Measurements from ENCODE around the gene KIZ.
A peak's percentile ranks its signal among the peaks of the same experiment; 100 is the strongest.
"Not testable (repeated sequence)": the region's sequence is repeated elsewhere in the genome, so short reads cannot be mapped to it uniquely, and the experiment has no call there.

KIZ gene

GRCh38 chr20:21230220-21230619 lies 104.3 kb downstream of the KIZ start:
- DNase-seq (ENCODE audit: low read depth in 2 of 2), result no peak

- no peak for DNase-seq (ENCODE audit: low read depth in 2 of 2)
Observed at GRCh38 chr20:21230686-21231085, 104.8 kb downstream of the KIZ start.

- no peak for DNase-seq (ENCODE audit: low read depth in 2 of 2)
Observed at GRCh38 chr20:21232546-21233280, 106.8 kb downstream of the KIZ start.

GRCh38 chr20:21234324-21234723 lies 108.4 kb downstream of the KIZ start:
- DNase-seq (ENCODE audit: low read depth in 2 of 2), result no peak

- no peak for DNase-seq (ENCODE audit: low read depth in 2 of 2)
Observed at GRCh38 chr20:21234806-21235483, 109.1 kb downstream of the KIZ start.

- peak; percentile 27 to 39 for DNase-seq (ENCODE audit: low read depth in 2 of 2)
Observed at GRCh38 chr20:21235484-21236445, 109.9 kb downstream of the KIZ start.

- no peak for DNase-seq (ENCODE audit: low read depth in 2 of 2)
Observed at GRCh38 chr20:21237956-21238799, 112.3 kb downstream of the KIZ start.

GRCh38 chr20:21238818-21239536 lies 113.1 kb downstream of the KIZ start:
- no peak for DNase-seq (ENCODE audit: low read depth in 2 of 2)

GRCh38 chr20:21240394-21240793 lies 114.5 kb downstream of the KIZ start:
- no peak for DNase-seq (ENCODE audit: low read depth in 2 of 2)

- no peak for DNase-seq (ENCODE audit: low read depth in 2 of 2)
Observed at GRCh38 chr20:21241406-21241805, 115.5 kb downstream of the KIZ start.

- no peak for DNase-seq (ENCODE audit: low read depth in 2 of 2)
Observed at GRCh38 chr20:21243811-21244210, 117.9 kb downstream of the KIZ start.

- no peak for DNase-seq (ENCODE audit: low read depth in 2 of 2)
Observed at GRCh38 chr20:21244808-21245207, 118.9 kb downstream of the KIZ start.

- DNase-seq (ENCODE audit: low read depth in 2 of 2), result no peak
Observed at GRCh38 chr20:21246161-21246560, 120.3 kb downstream of the KIZ start.

- not testable (repeated sequence) for DNase-seq (ENCODE audit: low read depth in 2 of 2)
Observed at GRCh38 chr20:21247603-21248095, 121.8 kb downstream of the KIZ start.

GRCh38 chr20:21251278-21251677 lies 125.4 kb downstream of the KIZ start:
- no peak for DNase-seq (ENCODE audit: low read depth in 2 of 2)

- no peak for DNase-seq (ENCODE audit: low read depth in 2 of 2)
Observed at GRCh38 chr20:21257192-21257591, 131.3 kb downstream of the KIZ start.

GRCh38 chr20:21258411-21258810 lies 132.5 kb downstream of the KIZ start:
- no peak for DNase-seq (ENCODE audit: low read depth in 2 of 2)

- DNase-seq (ENCODE audit: low read depth in 2 of 2), result no peak
Observed at GRCh38 chr20:21259346-21259745, 133.5 kb downstream of the KIZ start.

GRCh38 chr20:21262812-21263211 lies 136.9 kb downstream of the KIZ start:
- DNase-seq (ENCODE audit: low read depth in 2 of 2), result no peak

Measured in stimulated activated CD8-positive, alpha-beta memory T cell treated with anti-CD3 and anti-CD28 coated beads, Interleukin-2, amount 100 ng/mL, for 1 hour (primary cell).